Measurements from ENCODE around the gene SLC9A1.

The SLC9A1 gene

GRCh38 chr1:27102134-27102706 lies 52.7 kb downstream of the SLC9A1 start:
- no peak for DNase-seq

GRCh38 chr1:27101696-27102095 lies 53.2 kb downstream of the SLC9A1 start:
- no peak for DNase-seq

GRCh38 chr1:27101054-27101491 lies 53.9 kb downstream of the SLC9A1 start:
- no peak for DNase-seq

- DNase-seq: no peak
These were observed 54.4 kb downstream of the SLC9A1 start for GRCh38 chr1:27100335-27101053.

GRCh38 chr1:27099587-27100334 lies 55.2 kb downstream of the SLC9A1 start:
- DNase-seq: no peak

GRCh38 chr1:27099135-27099586 lies 55.8 kb downstream of the SLC9A1 start:
- no peak for DNase-seq

GRCh38 chr1:27098431-27099134 lies 56.3 kb downstream of the SLC9A1 start:
- DNase-seq: no peak

- DNase-seq: peak; percentile 39 to 66 (median 56)
These were observed 57.4 kb downstream of the SLC9A1 start for GRCh38 chr1:27097484-27097917.

GRCh38 chr1:27095576-27095975 lies 59.3 kb downstream of the SLC9A1 start:
- DNase-seq: no peak

- no peak for DNase-seq
These were observed 62.0 kb downstream of the SLC9A1 start for GRCh38 chr1:27092888-27093287.

GRCh38 chr1:27090911-27091310 lies 64.0 kb downstream of the SLC9A1 start:
- DNase-seq: no peak

- DNase-seq: no peak
These were observed 67.3 kb downstream of the SLC9A1 start for GRCh38 chr1:27087371-27088220.

- no peak for DNase-seq
These were observed 68.3 kb downstream of the SLC9A1 start for GRCh38 chr1:27086628-27087027.

GRCh38 chr1:27086026-27086425 lies 68.9 kb downstream of the SLC9A1 start:
- DNase-seq: no peak

- no peak for DNase-seq
These were observed 70.8 kb downstream of the SLC9A1 start for GRCh38 chr1:27084107-27084506.

- no peak for DNase-seq
These were observed 77.0 kb downstream of the SLC9A1 start for GRCh38 chr1:27077968-27078367.

GRCh38 chr1:27076803-27077202 lies 78.1 kb downstream of the SLC9A1 start:
- no peak for DNase-seq

- no peak for DNase-seq
These were observed 80.6 kb downstream of the SLC9A1 start for GRCh38 chr1:27074175-27074780.

GRCh38 chr1:27071049-27071416 lies 83.9 kb downstream of the SLC9A1 start:
- no peak for DNase-seq

GRCh38 chr1:27070390-27071048 lies 84.4 kb downstream of the SLC9A1 start:
- no peak for DNase-seq

GRCh38 chr1:27068922-27069321 lies 86.0 kb downstream of the SLC9A1 start:
- no peak for DNase-seq

All from T-helper 2 cell (primary cell).